ENCODE results near the gene TAS1R1.

Gene TAS1R1

GRCh38 chr1:6627031-6627430 is 71.9 kb downstream of the TAS1R1 start:
- no peak for ATAC-seq (ENCODE audit: low read depth)
- Histone ChIP-seq H3K4me3 (ENCODE audit: severe bottlenecking) (no peak overlapping the region), H3K27me3 (ENCODE audit: insufficient read depth, poor library complexity, severe bottlenecking) (no peaks in the 10 kb centered on the region), H3K27ac (ENCODE audit: poor library complexity, severe bottlenecking) (no peak overlapping the region), H3K9me3 (ENCODE audit: severe bottlenecking) (no peaks in the 10 kb centered on the region), H3K4me1 (ENCODE audit: insufficient read depth, poor library complexity, severe bottlenecking) (no peaks in the 10 kb centered on the region), H3K36me3 (ENCODE audit: low read depth) (peaks cover 73% of the 10 kb centered on the region)
- DNase-seq (ENCODE audit: low spot score) = no peak
- no peak for TF ChIP-seq CTCF (IDR thresholded peaks at IDR 0.05; ENCODE audit: poor library complexity, severe bottlenecking)

GRCh38 chr1:6627841-6628545 is 72.9 kb downstream of the TAS1R1 start:
- no peak overlapping the region for H3K4me3 ChIP-seq (ENCODE audit: severe bottlenecking)
- H3K4me1 ChIP-seq (ENCODE audit: insufficient read depth, poor library complexity, severe bottlenecking) = no peaks in the 10 kb centered on the region
- H3K27ac ChIP-seq (ENCODE audit: poor library complexity, severe bottlenecking) = no peak overlapping the region
- H3K36me3 ChIP-seq (ENCODE audit: low read depth) = peaks cover 63% of the 10 kb centered on the region
- no peak for TF ChIP-seq CTCF (IDR thresholded peaks at IDR 0.05; ENCODE audit: poor library complexity, severe bottlenecking)
- ATAC-seq (ENCODE audit: low read depth) (no peak), DNase-seq (ENCODE audit: low spot score) (no peak)
- no peaks in the 10 kb centered on the region for H3K27me3 ChIP-seq (ENCODE audit: insufficient read depth, poor library complexity, severe bottlenecking)
- H3K9me3 ChIP-seq (ENCODE audit: severe bottlenecking) = no peaks in the 10 kb centered on the region

DNA sequence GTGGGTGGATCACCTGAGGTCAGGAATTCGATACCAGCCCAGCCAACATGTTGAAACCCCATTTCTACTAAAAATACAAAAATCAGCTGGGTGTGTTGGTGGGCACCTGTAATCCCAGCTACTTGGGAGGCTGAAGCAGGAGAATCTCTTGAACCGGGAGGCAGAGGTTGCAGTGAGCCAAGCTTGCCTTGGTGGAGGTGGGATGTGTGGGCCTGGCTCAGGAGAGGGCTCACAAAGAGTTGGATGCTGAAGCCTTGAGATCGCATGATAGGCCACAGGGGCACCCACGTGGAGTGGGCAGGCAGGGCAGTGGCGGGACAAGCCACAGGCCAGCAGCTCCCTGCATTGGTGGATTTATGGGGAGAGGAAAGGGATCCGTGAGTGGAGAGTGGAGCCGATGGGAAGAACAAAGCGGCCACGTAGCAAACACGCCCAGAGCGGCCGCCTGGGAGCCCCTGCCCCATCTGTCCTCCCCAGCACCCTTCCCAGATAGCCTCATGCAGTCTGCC is 73.9 kb downstream of the TAS1R1 start:
- Histone ChIP-seq H3K9me3 (ENCODE audit: severe bottlenecking) (no peaks in the 10 kb centered on the region), H3K27ac (ENCODE audit: poor library complexity, severe bottlenecking) (no peak overlapping the region), H3K4me1 (ENCODE audit: insufficient read depth, poor library complexity, severe bottlenecking) (no peaks in the 10 kb centered on the region), H3K4me3 (ENCODE audit: severe bottlenecking) (no peak overlapping the region), H3K27me3 (ENCODE audit: insufficient read depth, poor library complexity, severe bottlenecking) (no peaks in the 10 kb centered on the region), H3K36me3 (ENCODE audit: low read depth) (peaks cover 62% of the 10 kb centered on the region)
- ATAC-seq (ENCODE audit: low read depth) (no peak), DNase-seq (ENCODE audit: low spot score) (no peak)
- TF ChIP-seq CTCF (IDR thresholded peaks at IDR 0.05; ENCODE audit: poor library complexity, severe bottlenecking) = no peak

All from RWPE2 (cell line).